GM19240 (cell line): Measurements from ENCODE around the gene LCP2.

ENCODE experiments used
- DNase-seq: peaks from one replicate; pipeline ENCODE4 v3.0.0; 2011; ENCODE audit warnings: low spot score; ENCODE audit not compliant: insufficient read length

Gene LCP2

GRCh38 chr5:170297589-170298462 is at the start of gene LCP2:
Gene LCP2, minus strand, starts transcription at chr5:170297777. Its CDS starts 166 bp downstream, at chr5:170297611.
- peak; percentile 21 for DNase-seq

- no peak for DNase-seq
These were observed 49.5 kb upstream of the LCP2 start for GRCh38 chr5:170347022-170347567.

GRCh38 chr5:170345971-170346370 is 48.4 kb upstream of the LCP2 start:
- no peak for DNase-seq

- no peak for DNase-seq
These were observed 45.6 kb upstream of the LCP2 start for GRCh38 chr5:170343177-170343576.

GRCh38 chr5:170342153-170342725 is 44.7 kb upstream of the LCP2 start:
- DNase-seq, result no peak

GRCh38 chr5:170341545-170341944 is 44.0 kb upstream of the LCP2 start:
- no peak for DNase-seq

- DNase-seq, result no peak
These were observed 42.2 kb upstream of the LCP2 start for GRCh38 chr5:170339780-170340167.

GRCh38 chr5:170338933-170339779 is 41.6 kb upstream of the LCP2 start:
- peak; percentile 65 for DNase-seq

GRCh38 chr5:170338291-170338690 is 40.7 kb upstream of the LCP2 start:
- no peak for DNase-seq

- DNase-seq, result no peak
These were observed 39.6 kb upstream of the LCP2 start for GRCh38 chr5:170337045-170337733.

- DNase-seq, result no peak
These were observed 38.5 kb upstream of the LCP2 start for GRCh38 chr5:170336065-170336464.

GRCh38 chr5:170334626-170335025 is 37.0 kb upstream of the LCP2 start:
- DNase-seq, result no peak

GRCh38 chr5:170333161-170333910 is 35.8 kb upstream of the LCP2 start:
- no peak for DNase-seq

GRCh38 chr5:170332058-170332457 is 34.5 kb upstream of the LCP2 start:
- DNase-seq, result no peak

- no peak for DNase-seq
These were observed 33.0 kb upstream of the LCP2 start for GRCh38 chr5:170330568-170331054.

GRCh38 chr5:170329524-170329923 is 31.9 kb upstream of the LCP2 start:
- DNase-seq, result no peak

- no peak for DNase-seq
These were observed 30.3 kb upstream of the LCP2 start for GRCh38 chr5:170327829-170328228.

GRCh38 chr5:170327168-170327567 is 29.6 kb upstream of the LCP2 start:
- no peak for DNase-seq

GRCh38 chr5:170319301-170319700 is 21.7 kb upstream of the LCP2 start:
- no peak for DNase-seq

GRCh38 chr5:170317499-170317898 is 19.9 kb upstream of the LCP2 start:
- DNase-seq, result no peak
